GM12878 (cell line): ENCODE results near the gene TNFSF13. TPM values are rescaled to one million over a fixed set of nuclear protein-coding genes. Genes with fewer than 3 reads are reported as not detected.

ENCODE experiments used
- BHLHE40 ChIP-seq, 2 experiments: fragments of 450-650 bp in 1 of 2; IDR thresholded peaks; 2 replicates each; pipeline ENCODE4 v1.6.1; 2011 to 2017; ENCODE audit warnings: low read depth in 2 of 2, borderline replicate concordance in 1 of 2, improper control_type of control experiment in 1 of 2, low read length in 1 of 2, mild to moderate bottlenecking in 1 of 2
- DPF2 ChIP-seq: fragments of 450-650 bp; IDR thresholded peaks from 2 replicates; pipeline ENCODE4 v1.6.1; 2017; ENCODE audit warnings: mild to moderate bottlenecking
- EGR1 ChIP-seq, 2 experiments: IDR thresholded peaks; 1 replicate in 1 of 2; 2 replicates in 1 of 2; pipeline ENCODE4 v1.6.1; 2011 to 2012; ENCODE audit warnings: low read depth in 2 of 2, low read length in 2 of 2, borderline replicate concordance in 1 of 2, mild to moderate bottlenecking in 1 of 2, moderate library complexity in 1 of 2
- NFYB ChIP-seq: IDR thresholded peaks from 2 replicates; pipeline ENCODE4 v1.6.1; 2011; ENCODE audit warnings: low read depth, mild to moderate bottlenecking, low read length, improper control_type of control experiment, moderate library complexity; ENCODE audit not compliant: insufficient read depth
- PAX5 ChIP-seq: IDR thresholded peaks from 2 replicates; pipeline ENCODE4 v1.6.1; 2011; ENCODE audit warnings: low read depth, low read length, borderline replicate concordance
- RAD51 ChIP-seq: fragments of 450-650 bp; IDR thresholded peaks from 2 replicates; pipeline ENCODE4 v1.6.1; 2016; ENCODE audit warnings: moderate library complexity, mild to moderate bottlenecking, inconsistent platforms
- SRF ChIP-seq, 2 experiments: IDR thresholded peaks; 2 replicates each; pipeline ENCODE4 v1.6.1; 2011; ENCODE audit warnings: low read depth in 2 of 2, low read length in 2 of 2, mild to moderate bottlenecking in 1 of 2, moderate library complexity in 1 of 2
- ZNF24 ChIP-seq: fragments of 450-650 bp; IDR thresholded peaks from 2 replicates; pipeline ENCODE4 v1.6.1; 2017; ENCODE audit warnings: antibody characterized with exemption, mild to moderate bottlenecking
- polyA plus RNA-seq, 11 experiments: library from polyadenylated mRNA; depleted of rRNA in 4 of 11; unstranded in 6 of 11; stranded (reverse) in 5 of 11; fragments of >200 nt; fragmentation: Nextera tagmentation in 4 of 11; fragmentation: Illumina TruSeq in 1 of 11; extraction: Ambion mirVana in 4 of 11; extraction: Trizol in 1 of 11; gene quantifications; 1 replicate in 1 of 11; 2 replicates in 10 of 11; pipeline versions ENCODE4 v1.2.1 to v1.2.3, GENCODE V29; 2011 to 2016; ENCODE audit warnings: inconsistent platforms in 2 of 11, missing spikeins in 2 of 11, low read depth in 1 of 11
- total RNA-seq, 4 experiments: library from RNA; depleted of rRNA in 3 of 4; stranded (reverse); fragments of >200 nt in 3 of 4; fragmentation: Illumina TruSeq in 1 of 4; extraction: Trizol in 1 of 4; gene quantifications; 2 replicates each; pipeline versions ENCODE4 v1.2.1 to v1.2.3, GENCODE V29; 2013 to 2021
- TF ChIP-seq, protein P1 (sequence below): fragments of 450-650 bp; formaldehyde crosslinking; IDR thresholded peaks from 2 replicates; pipeline ENCODE4 v1.4.0; 2020; ENCODE audit warnings: mild to moderate bottlenecking, moderate library complexity
- TF ChIP-seq, protein P2 (sequence below): IDR thresholded peaks from 2 replicates; pipeline ENCODE4 v1.6.1; 2012; ENCODE audit warnings: mild to moderate bottlenecking, low read depth, low read length
- TF ChIP-seq, protein P3 (sequence below): IDR thresholded peaks from 2 replicates; pipeline ENCODE4 v1.6.1; 2012; ENCODE audit warnings: low read depth, low read length, improper control_type of control experiment
- TF ChIP-seq, protein P4 (sequence below): IDR thresholded peaks from 2 replicates; pipeline ENCODE4 v1.6.1; 2011; ENCODE audit warnings: low read depth, low read length, improper control_type of control experiment, borderline replicate concordance
- TF ChIP-seq, protein P5 (sequence below): fragments of 450-650 bp; conservative IDR thresholded peaks from 2 replicates; pipeline ENCODE4 v1.6.1; 2017; ENCODE audit warnings: mild to moderate bottlenecking, moderate library complexity

Gene TNFSF13
- total and polyA plus RNA-seq, 10 of the 15 experiments (the other 5 are each of a cell fraction or from before 2014, with no cell fraction given) = 0.56 to 14.6 (median 9.7) TPM

DNA sequence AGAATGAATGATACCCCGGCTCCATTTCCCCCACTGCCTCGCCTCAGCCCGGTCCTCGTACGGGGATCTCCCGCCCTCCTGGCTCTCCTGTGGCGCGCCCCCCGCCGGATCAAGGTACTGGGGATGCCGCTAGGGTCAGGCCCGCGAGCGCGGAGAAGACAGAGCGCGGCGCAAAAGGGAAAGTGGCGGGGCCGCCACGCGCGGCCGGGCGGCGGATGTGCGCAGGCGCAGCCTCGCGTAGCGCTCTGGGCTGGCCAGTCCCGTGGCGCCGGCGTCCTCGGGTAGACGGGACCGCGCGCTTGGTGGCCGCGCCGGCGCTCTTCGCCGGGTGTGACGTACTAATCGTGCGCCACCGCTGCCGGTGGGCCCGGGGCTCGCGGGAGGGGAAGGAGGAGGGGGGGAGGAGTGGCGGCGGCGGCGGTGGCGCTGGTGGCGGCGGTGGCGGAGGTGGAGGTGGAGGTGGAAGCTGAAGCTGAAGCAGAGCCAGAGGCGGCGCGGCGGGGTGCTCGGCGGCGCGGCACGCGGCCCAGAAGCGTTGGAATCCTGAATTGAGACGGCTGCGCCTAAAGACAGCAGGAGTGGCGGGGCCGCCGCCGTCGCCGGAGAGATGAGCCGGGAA, 3.1 kb downstream of the TNFSF13 start, which contains the start of gene SENP3 (continued):
- TF ChIP-seq, protein P1, sequence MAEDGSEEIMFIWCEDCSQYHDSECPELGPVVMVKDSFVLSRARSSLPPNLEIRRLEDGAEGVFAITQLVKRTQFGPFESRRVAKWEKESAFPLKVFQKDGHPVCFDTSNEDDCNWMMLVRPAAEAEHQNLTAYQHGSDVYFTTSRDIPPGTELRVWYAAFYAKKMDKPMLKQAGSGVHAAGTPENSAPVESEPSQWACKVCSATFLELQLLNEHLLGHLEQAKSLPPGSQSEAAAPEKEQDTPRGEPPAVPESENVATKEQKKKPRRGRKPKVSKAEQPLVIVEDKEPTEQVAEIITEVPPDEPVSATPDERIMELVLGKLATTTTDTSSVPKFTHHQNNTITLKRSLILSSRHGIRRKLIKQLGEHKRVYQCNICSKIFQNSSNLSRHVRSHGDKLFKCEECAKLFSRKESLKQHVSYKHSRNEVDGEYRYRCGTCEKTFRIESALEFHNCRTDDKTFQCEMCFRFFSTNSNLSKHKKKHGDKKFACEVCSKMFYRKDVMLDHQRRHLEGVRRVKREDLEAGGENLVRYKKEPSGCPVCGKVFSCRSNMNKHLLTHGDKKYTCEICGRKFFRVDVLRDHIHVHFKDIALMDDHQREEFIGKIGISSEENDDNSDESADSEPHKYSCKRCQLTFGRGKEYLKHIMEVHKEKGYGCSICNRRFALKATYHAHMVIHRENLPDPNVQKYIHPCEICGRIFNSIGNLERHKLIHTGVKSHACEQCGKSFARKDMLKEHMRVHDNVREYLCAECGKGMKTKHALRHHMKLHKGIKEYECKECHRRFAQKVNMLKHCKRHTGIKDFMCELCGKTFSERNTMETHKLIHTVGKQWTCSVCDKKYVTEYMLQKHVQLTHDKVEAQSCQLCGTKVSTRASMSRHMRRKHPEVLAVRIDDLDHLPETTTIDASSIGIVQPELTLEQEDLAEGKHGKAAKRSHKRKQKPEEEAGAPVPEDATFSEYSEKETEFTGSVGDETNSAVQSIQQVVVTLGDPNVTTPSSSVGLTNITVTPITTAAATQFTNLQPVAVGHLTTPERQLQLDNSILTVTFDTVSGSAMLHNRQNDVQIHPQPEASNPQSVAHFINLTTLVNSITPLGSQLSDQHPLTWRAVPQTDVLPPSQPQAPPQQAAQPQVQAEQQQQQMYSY (CRISPR knock-in tag) = no peak
- TF ChIP-seq, protein P2, sequence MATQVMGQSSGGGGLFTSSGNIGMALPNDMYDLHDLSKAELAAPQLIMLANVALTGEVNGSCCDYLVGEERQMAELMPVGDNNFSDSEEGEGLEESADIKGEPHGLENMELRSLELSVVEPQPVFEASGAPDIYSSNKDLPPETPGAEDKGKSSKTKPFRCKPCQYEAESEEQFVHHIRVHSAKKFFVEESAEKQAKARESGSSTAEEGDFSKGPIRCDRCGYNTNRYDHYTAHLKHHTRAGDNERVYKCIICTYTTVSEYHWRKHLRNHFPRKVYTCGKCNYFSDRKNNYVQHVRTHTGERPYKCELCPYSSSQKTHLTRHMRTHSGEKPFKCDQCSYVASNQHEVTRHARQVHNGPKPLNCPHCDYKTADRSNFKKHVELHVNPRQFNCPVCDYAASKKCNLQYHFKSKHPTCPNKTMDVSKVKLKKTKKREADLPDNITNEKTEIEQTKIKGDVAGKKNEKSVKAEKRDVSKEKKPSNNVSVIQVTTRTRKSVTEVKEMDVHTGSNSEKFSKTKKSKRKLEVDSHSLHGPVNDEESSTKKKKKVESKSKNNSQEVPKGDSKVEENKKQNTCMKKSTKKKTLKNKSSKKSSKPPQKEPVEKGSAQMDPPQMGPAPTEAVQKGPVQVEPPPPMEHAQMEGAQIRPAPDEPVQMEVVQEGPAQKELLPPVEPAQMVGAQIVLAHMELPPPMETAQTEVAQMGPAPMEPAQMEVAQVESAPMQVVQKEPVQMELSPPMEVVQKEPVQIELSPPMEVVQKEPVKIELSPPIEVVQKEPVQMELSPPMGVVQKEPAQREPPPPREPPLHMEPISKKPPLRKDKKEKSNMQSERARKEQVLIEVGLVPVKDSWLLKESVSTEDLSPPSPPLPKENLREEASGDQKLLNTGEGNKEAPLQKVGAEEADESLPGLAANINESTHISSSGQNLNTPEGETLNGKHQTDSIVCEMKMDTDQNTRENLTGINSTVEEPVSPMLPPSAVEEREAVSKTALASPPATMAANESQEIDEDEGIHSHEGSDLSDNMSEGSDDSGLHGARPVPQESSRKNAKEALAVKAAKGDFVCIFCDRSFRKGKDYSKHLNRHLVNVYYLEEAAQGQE = no peak
- TF ChIP-seq PAX5 (peak; percentile 73; the same call in 1 of the 2 replicates), RAD51 (no peak), BHLHE40 (IDR thresholded peaks at IDR 0.05; ENCODE audit: borderline replicate concordance in 1 of 2, low read depth in 2 of 2, low read length in 1 of 2) (peak in 1 of 2 experiments; percentile 86; a peak in 2 of 4 replicates), DPF2 (0 out of 2 replicates have a peak, but pooled peaks have one; percentile 27), EGR1 (IDR thresholded peaks at IDR 0.05; ENCODE audit: borderline replicate concordance in 1 of 2, low read depth in 2 of 2, low read length in 2 of 2) (0 out of 3 replicates have a peak, but pooled peaks of 1 of the 2 experiments have one; percentile 8), SRF (IDR thresholded peaks at IDR 0.05; ENCODE audit: low read depth in 2 of 2, low read length in 2 of 2) (peak in 1 of 2 experiments; percentile 73; a peak in 2 of 4 replicates), NFYB (peak; percentile 72; the same call in 1 of the 2 replicates), ZNF24 (peak; percentile 27; the same call in 1 of the 2 replicates)
- TF ChIP-seq, protein P3, sequence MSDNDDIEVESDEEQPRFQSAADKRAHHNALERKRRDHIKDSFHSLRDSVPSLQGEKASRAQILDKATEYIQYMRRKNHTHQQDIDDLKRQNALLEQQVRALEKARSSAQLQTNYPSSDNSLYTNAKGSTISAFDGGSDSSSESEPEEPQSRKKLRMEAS = peak; percentile 13; the same call in 1 of the 2 replicates
- TF ChIP-seq, protein P4, sequence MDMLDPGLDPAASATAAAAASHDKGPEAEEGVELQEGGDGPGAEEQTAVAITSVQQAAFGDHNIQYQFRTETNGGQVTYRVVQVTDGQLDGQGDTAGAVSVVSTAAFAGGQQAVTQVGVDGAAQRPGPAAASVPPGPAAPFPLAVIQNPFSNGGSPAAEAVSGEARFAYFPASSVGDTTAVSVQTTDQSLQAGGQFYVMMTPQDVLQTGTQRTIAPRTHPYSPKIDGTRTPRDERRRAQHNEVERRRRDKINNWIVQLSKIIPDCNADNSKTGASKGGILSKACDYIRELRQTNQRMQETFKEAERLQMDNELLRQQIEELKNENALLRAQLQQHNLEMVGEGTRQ = no peak
- TF ChIP-seq, protein P5, sequence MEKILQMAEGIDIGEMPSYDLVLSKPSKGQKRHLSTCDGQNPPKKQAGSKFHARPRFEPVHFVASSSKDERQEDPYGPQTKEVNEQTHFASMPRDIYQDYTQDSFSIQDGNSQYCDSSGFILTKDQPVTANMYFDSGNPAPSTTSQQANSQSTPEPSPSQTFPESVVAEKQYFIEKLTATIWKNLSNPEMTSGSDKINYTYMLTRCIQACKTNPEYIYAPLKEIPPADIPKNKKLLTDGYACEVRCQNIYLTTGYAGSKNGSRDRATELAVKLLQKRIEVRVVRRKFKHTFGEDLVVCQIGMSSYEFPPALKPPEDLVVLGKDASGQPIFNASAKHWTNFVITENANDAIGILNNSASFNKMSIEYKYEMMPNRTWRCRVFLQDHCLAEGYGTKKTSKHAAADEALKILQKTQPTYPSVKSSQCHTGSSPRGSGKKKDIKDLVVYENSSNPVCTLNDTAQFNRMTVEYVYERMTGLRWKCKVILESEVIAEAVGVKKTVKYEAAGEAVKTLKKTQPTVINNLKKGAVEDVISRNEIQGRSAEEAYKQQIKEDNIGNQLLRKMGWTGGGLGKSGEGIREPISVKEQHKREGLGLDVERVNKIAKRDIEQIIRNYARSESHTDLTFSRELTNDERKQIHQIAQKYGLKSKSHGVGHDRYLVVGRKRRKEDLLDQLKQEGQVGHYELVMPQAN = peak; percentile 81
